A549 (cell line): ENCODE data around the gene ULK4.

Source experiments
- CHD2 ChIP-seq: fragments of 150-350 bp; IDR thresholded peaks from 2 replicates; pipeline ENCODE4 v1.6.1; 2014; ENCODE audit warnings: low read length; ENCODE audit not compliant: partially characterized antibody
- ESRRA ChIP-seq: fragments of 150-350 bp; IDR thresholded peaks from 2 replicates; pipeline ENCODE4 v1.6.1; 2014; ENCODE audit warnings: mild to moderate bottlenecking, low read length, borderline replicate concordance
- FOSL2 ChIP-seq, 2 experiments: fragments of 450-650 bp in 1 of 2; fragments of >200 bp in 1 of 2; sonication (Bioruptor Twin) in 1 of 2; formaldehyde crosslinking; IDR thresholded peaks; 2 replicates each; pipeline versions ENCODE4 v1.5.0 to v1.6.1; 2016 to 2020; ENCODE audit warnings: mild to moderate bottlenecking in 1 of 2, moderate library complexity in 1 of 2
- HOXB5 ChIP-seq: fragments of 250-450 bp; sonication (Bioruptor Pico); IDR thresholded peaks from 2 replicates; pipeline ENCODE4 v1.5.0; 2020; ENCODE audit warnings: mild to moderate bottlenecking, moderate library complexity
- JUN ChIP-seq, 2 experiments: fragments of >200 bp; sonication (Bioruptor Twin); formaldehyde crosslinking; IDR thresholded peaks; 2 replicates in 1 of 2; 3 replicates in 1 of 2; pipeline ENCODE4 v1.6.1; 2016 to 2017
- JUNB ChIP-seq: fragments of >200 bp; sonication (Bioruptor Twin); formaldehyde crosslinking; IDR thresholded peaks from 2 replicates; pipeline ENCODE4 v1.6.1; 2016
- MAFK ChIP-seq: fragments of 450-650 bp; IDR thresholded peaks from 2 replicates; pipeline ENCODE4 v1.6.1; 2014; ENCODE audit not compliant: partially characterized antibody
- NFE2L2 ChIP-seq: fragments of 150-350 bp; conservative IDR thresholded peaks from 2 replicates; pipeline ENCODE4 v1.6.1; 2014; ENCODE audit warnings: low read length
- POLR2A ChIP-seq: IDR thresholded peaks from 2 replicates; pipeline ENCODE4 v1.6.1; 2012; ENCODE audit warnings: mild to moderate bottlenecking, low read length
- RAD21 ChIP-seq, 2 experiments: fragments of >200 bp in 1 of 2; sonication (Bioruptor Twin) in 1 of 2; formaldehyde crosslinking in 1 of 2; IDR thresholded peaks in 1 of 2; conservative IDR thresholded peaks in 1 of 2; 2 replicates in 1 of 2; 3 replicates in 1 of 2; pipeline ENCODE4 v1.6.1; 2012 to 2018; ENCODE audit warnings: inconsistent platforms in 1 of 2
- USF2 ChIP-seq: fragments of 450-650 bp; IDR thresholded peaks from 2 replicates; pipeline ENCODE4 v1.6.1; 2014; ENCODE audit warnings: antibody characterized with exemption
- TF ChIP-seq, protein P1 (sequence below): fragments of >200 bp; sonication (Bioruptor Twin); formaldehyde crosslinking; IDR thresholded peaks from 3 replicates; pipeline ENCODE4 v1.5.1; 2016
- TF ChIP-seq, protein P2 (sequence below): IDR thresholded peaks from 2 replicates; pipeline ENCODE4 v1.6.1; 2012

DNA sequence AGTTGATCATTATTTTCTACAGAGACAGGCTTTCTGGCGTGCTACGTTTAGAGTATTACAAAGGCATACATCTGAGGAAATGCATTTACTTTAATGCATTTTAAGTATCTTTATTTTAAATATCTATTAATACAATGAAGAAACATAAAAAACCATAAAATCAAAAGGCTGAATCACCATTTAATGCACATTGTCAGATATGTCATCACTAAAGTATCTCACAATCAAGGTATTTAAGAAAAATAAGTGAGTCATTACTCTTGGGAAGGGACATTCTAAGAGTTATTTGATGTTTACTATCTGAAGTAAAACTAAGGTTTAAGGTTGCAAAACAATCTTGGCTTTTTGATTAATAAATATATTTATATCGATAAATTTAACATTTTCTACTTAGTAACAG lies 660.4 kb downstream of the ULK4 start:
- no peak for TF ChIP-seq POLR2A
- TF ChIP-seq FOSL2 (IDR thresholded peaks at IDR 0.05): no peak
- TF ChIP-seq FOSL2 (CRISPR knock-in tag; IDR thresholded peaks at IDR 0.05): 0 out of 2 replicates have a peak, but pooled peaks have one; percentile 4
- TF ChIP-seq, protein P1, sequence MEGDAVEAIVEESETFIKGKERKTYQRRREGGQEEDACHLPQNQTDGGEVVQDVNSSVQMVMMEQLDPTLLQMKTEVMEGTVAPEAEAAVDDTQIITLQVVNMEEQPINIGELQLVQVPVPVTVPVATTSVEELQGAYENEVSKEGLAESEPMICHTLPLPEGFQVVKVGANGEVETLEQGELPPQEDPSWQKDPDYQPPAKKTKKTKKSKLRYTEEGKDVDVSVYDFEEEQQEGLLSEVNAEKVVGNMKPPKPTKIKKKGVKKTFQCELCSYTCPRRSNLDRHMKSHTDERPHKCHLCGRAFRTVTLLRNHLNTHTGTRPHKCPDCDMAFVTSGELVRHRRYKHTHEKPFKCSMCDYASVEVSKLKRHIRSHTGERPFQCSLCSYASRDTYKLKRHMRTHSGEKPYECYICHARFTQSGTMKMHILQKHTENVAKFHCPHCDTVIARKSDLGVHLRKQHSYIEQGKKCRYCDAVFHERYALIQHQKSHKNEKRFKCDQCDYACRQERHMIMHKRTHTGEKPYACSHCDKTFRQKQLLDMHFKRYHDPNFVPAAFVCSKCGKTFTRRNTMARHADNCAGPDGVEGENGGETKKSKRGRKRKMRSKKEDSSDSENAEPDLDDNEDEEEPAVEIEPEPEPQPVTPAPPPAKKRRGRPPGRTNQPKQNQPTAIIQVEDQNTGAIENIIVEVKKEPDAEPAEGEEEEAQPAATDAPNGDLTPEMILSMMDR: no peak
- no peak for TF ChIP-seq USF2
- no peak for TF ChIP-seq CHD2
- TF ChIP-seq RAD21 (conservative IDR thresholded peaks at IDR 0.05 in 1 of 2, IDR thresholded peaks at IDR 0.05 in 1 of 2): no peak
- no peak for TF ChIP-seq JUN (IDR thresholded peaks at IDR 0.05)
- TF ChIP-seq, protein P2, sequence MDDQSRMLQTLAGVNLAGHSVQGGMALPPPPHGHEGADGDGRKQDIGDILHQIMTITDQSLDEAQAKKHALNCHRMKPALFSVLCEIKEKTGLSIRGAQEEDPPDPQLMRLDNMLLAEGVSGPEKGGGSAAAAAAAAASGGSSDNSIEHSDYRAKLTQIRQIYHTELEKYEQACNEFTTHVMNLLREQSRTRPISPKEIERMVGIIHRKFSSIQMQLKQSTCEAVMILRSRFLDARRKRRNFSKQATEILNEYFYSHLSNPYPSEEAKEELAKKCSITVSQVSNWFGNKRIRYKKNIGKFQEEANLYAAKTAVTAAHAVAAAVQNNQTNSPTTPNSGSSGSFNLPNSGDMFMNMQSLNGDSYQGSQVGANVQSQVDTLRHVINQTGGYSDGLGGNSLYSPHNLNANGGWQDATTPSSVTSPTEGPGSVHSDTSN: no peak
- TF ChIP-seq HOXB5 (CRISPR knock-in tag): no peak
- no peak for TF ChIP-seq JUNB
- TF ChIP-seq NFE2L2: no peak
- TF ChIP-seq MAFK: no peak
- no peak for TF ChIP-seq ESRRA
